ENCODE measurements around the gene NEK6. TPM values are rescaled to one million over a fixed set of nuclear protein-coding genes. Genes with fewer than 3 reads are reported as not detected.

Gene NEK6
- total and polyA plus RNA-seq, 9 of the 15 experiments (the other 6 are each of a cell fraction or from before 2014, with no cell fraction given) = 3.1 to 19.0 (median 8.4) TPM

- TF ChIP-seq EP300 (IDR thresholded peaks at IDR 0.05; ENCODE audit: low read length) = no peak
- TF ChIP-seq EHMT2 (IDR thresholded peaks at IDR 0.05) = no peak
- TF ChIP-seq CTCF (IDR thresholded peaks at IDR 0.05 in 2 of 3, conservative IDR thresholded peaks at IDR 0.05 in 1 of 3; ENCODE audit: insufficient read depth in 2 of 3, low read depth in 1 of 3, low read length in 3 of 3) = peak; percentile 58 to 86 (median 66)
- no peak for TF ChIP-seq CBFA2T2 (conservative IDR thresholded peaks at IDR 0.05)
- peak; percentile 95 for TF ChIP-seq ZKSCAN8 (CRISPR knock-in tag; IDR thresholded peaks at IDR 0.05)
These were observed 54.8 kb downstream of the NEK6 start (continued) for GRCh38 chr9:124312290-124313265.

GRCh38 chr9:124313940-124314339, 56.2 kb downstream of the NEK6 start:
- 60% methylated on average over 14 of the region's 18 CpGs for WGBS (ENCODE audit: insufficient coverage, low coverage, missing lambda C conversion rate)
- Histone ChIP-seq H3K4me3 (no peak overlapping the region), H3K79me2 (ENCODE audit: control insufficient read depth, insufficient read depth, low read length) (no peaks in the 10 kb centered on the region), H3K9me1 (ENCODE audit: control insufficient read depth, insufficient read depth, low read length) (peaks cover 2% of the 10 kb centered on the region), H3K4me2 (ENCODE audit: insufficient read depth, low read length) (no peak overlapping the region), H3K27me3 (ENCODE audit: control insufficient read depth in 2 of 2, insufficient read depth in 2 of 2, low read length in 2 of 2) (no peaks in the 10 kb centered on the region), H3K9me3 (replicated peaks; ENCODE audit: control insufficient read depth, insufficient read depth, low read depth, low read length) (no peaks in the 10 kb centered on the region), H3K4me1 (replicated peaks in 1 of 2; ENCODE audit: control insufficient read depth in 2 of 2, insufficient read depth in 2 of 2, low read length in 2 of 2) (peaks cover 0 to 8% of the 10 kb centered on the region in 2 experiments; a peak in 1 of 5 replicates), H3K36me3 (ENCODE audit: control insufficient read depth, insufficient read depth, low read length) (no peaks in the 10 kb centered on the region; the same call in 2 of the 3 replicates), H3K9ac (ENCODE audit: insufficient read depth in 1 of 2, low read depth in 2 of 2, low read length in 2 of 2) (no peak overlapping the region; a peak in 1 of 4 replicates), H2AFZ (ENCODE audit: low read depth, low read length) (no peak overlapping the region), H4K20me1 (replicated peaks; ENCODE audit: control insufficient read depth, insufficient read depth, low read length) (peaks cover 9% of the 10 kb centered on the region; the same call in 1 of the 2 replicates), H3K27ac (ENCODE audit: extremely low read depth, low read depth, low read length) (no peak overlapping the region)
- no peak for DNase-seq (ENCODE audit: extremely low read depth in 1 of 4, low spot score in 3 of 4)
- intact Hi-C loops (cut with micrococcal nuclease) (no loop called here), in situ Hi-C loops (cut with MboI) (loop anchor here (25.0 kb wide), 1 partner anchor 777 kb away; no protein-coding TSS in a partner anchor)
- no peak for ATAC-seq
- no peak for FAIRE-seq
- BruUV-seq (replicated peaks) = no TSS peak
- POLR2A ChIA-PET = interaction anchor here (0.8 kb wide), 1 partner anchor 34 kb away, joined by 3 read pairs; no protein-coding TSS in a partner anchor
- CTCF ChIA-PET (ENCODE audit: low intra/inter-chr PET ratio) = no interaction called here
- TF ChIP-seq ETS2 (tag; IDR thresholded peaks at IDR 0.05; ENCODE audit: borderline replicate concordance, poor library complexity, severe bottlenecking) (no peak), ARID1B (IDR thresholded peaks at IDR 0.05) (no peak), THRAP3 (IDR thresholded peaks at IDR 0.05; ENCODE audit: borderline replicate concordance) (no peak), HMG20A (CRISPR knock-in tag; conservative IDR thresholded peaks at IDR 0.05) (no peak), RAD21 (CRISPR knock-in tag; conservative IDR thresholded peaks at IDR 0.05 in 1 of 2, IDR thresholded peaks at IDR 0.05 in 1 of 2) (no peak), ZNF77 (CRISPR knock-in tag; IDR thresholded peaks at IDR 0.05) (no peak), E2F3 (CRISPR knock-in tag; IDR thresholded peaks at IDR 0.05) (no peak), TRIM28 (IDR thresholded peaks at IDR 0.05) (no peak), FOXA3 (CRISPR knock-in tag; conservative IDR thresholded peaks at IDR 0.05 in 1 of 2, IDR thresholded peaks at IDR 0.05 in 1 of 2) (no peak), E2F6 (IDR thresholded peaks at IDR 0.05; ENCODE audit: borderline replicate concordance in 1 of 2, extremely low read depth in 1 of 2, insufficient read depth in 1 of 2, insufficient read length in 1 of 2, low read depth in 1 of 2, low read length in 1 of 2, poor library complexity in 1 of 2, severe bottlenecking in 1 of 2) (no peak), RB1 (IDR thresholded peaks at IDR 0.05; ENCODE audit: low read depth) (no peak), RCOR1 (IDR thresholded peaks at IDR 0.05; ENCODE audit: borderline replicate concordance in 1 of 2, low read depth in 2 of 2, low read length in 2 of 2) (no peak)

All from K562 (cell line).